ENCODE measurements around the gene CRACR2A.

GRCh38 chr12:3630111-3630510 is 122.8 kb downstream of the CRACR2A start:
- TF ChIP-seq CTCF (IDR thresholded peaks at IDR 0.05), result no peak
- no peak for TF ChIP-seq EP300 (IDR thresholded peaks at IDR 0.05)
- no peak for TF ChIP-seq POLR2A (IDR thresholded peaks at IDR 0.05)

All from upper lobe of left lung (tissue), 4 donors.